HUDEP-2 (cell line): ENCODE data around the gene RPTOR.
"Not testable (repeated sequence)": the region's sequence is repeated elsewhere in the genome, so short reads cannot be mapped to it uniquely, and the experiment has no call there.

ENCODE experiments used
- DNase-seq, 76 experiments: peaks; one replicate each; lab custom pipeline; 2025; ENCODE audit not compliant: unreplicated experiment in 76 of 76; lab: John Stamatoyannopoulos, UW

Gene RPTOR

DNA sequence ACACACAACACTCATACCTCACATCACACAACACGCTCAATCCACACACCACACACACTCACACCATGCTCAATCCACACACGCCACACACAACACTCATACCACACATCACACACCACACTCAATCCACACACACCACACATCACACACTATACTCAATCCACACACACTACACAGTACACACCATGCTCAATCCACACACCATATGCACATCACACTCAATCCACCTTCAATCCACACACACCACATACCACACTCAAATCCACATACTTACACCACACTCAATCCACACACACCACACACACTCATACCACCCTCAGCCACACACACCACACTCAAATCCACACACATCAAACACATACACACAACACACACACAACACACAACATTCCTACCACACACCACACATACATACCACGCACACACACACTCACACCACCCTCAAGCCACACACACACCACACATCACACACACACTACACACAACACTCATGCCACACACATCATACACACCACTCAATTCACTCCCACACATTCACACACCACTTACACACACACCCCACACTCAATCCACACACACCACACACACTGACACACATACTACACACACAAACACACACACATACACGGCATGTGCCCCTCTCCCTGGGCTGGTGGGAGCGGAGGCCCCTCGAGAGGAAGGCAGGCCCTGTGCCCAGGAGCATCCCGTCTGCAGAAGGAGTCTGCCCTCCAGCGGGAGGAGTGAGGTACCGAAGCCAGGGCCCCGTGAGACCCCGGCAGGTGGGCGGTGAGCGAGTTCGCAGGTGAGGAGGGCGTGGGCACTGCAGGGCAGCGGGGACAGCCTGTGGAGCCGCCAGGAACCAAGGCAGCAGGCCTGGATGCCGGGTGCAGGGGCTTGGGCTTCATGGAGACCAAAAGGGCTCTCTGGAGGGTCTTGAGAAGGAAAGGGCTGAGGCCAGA is 33.1 kb upstream of the RPTOR start:
- no peak for DNase-seq

DNA sequence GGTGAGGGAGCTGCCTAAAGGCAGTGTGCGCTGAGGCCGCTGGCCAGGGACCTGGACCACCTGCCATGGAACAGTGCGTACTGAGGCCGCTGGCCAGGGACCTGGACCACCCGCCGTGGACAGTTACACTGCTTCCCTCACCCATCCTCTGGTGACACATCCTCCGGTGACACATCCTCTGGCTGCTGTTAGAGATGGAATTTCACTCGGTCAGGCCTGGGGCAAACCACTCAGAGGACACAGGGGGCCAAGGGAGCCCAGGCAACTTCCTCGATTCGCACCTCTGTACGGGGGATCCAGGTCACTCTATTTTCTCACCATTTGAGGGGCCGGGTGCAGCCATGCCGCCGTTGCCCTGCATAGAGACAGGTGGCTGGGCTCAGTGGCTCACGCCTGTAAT is 32.4 kb upstream of the RPTOR start:
- no peak for DNase-seq

DNA sequence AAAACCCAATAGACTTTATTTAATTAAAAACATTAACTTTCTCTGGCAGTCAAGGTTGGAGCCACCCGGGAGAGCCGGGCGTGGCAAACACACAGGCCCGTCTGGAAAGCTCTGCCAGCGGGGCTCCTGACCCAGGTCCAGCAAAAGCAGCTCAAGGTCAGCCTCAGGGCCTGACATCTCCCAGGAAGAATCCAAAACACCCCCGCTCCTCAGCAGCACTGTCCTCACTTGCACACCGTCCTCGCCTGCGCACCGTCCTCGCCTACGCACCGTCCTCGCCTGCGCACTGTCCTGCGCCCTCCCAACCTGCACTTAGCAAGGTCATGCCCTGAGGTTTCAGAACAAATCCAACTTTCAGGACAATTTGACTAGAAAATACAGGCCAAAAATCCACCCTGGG is 31.4 kb upstream of the RPTOR start:
- no peak for DNase-seq

DNA sequence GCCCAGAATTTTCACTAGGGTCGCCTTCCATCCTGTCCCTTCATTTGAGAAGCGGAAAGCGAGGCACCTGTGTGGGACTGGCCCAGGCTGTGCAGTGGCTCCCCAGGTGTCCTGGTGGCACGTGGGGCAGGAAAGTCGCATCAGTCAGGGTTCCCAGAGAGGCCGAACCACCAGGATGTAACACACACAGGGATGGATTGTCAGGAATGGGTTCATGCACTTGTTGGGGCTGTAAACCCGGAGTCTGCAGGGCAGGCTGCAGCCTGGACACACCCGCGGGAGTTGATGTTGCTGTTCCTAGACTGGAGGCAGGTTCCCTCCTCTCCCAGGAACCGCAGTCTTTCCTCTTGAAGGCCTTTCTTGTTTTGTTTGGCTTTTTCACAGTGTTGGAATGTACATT is 30.7 kb upstream of the RPTOR start:
- no peak for DNase-seq

DNA sequence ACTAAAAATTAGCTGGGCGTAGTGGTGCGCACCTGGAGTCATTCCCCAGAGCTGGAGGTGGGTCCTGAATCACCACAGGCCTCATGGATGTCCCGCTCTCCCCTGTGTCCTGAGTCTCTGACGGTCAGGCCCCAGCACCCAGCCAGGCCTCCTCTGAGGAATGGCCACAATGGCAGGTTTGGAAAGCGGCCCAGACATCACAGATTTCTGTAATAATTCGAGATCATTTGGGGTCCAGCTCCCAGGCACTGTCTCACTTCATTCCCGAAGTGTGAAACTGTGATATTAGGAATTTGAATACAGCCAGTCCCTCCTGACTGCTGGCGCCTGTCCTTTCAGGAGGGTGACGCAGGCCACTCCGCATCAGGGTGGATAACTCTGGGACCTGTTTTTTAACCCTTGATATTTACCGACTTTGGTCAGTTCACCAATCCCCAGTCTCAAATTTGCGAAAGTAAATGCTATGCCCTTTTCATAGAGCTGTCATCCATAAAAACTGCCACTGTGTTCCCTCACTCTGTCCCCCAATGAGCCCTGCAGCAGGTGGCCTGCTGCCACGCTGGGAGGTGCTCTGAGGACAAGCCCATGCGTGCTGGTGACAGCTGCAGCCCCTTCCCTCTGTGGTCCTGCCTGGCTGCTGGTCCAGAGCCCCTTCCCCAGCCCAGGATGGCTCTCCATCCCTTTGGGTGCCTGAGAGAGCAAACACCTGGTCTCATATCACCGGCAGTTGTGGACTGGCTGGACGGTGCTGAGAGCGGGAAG is 28.3 kb upstream of the RPTOR start:
- DNase-seq, result no peak

DNA sequence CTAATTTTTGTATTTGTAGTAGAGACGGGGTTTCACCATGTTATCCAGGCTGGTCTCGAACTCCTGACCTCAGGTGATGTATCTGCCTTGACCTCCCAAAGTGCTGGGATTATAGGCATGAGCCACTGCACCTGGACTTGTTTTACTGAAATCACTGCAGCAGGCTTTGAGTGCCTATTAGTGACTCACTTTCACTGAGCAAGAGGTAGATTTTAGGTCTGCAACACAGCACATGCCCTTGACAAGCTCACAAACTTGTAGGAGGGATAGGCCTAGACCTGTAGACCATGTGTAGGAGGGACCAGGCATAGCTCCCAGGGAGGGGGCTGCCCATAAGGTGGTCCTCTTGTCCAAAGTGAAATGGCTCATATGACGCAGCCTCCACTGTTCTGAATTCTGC is 27.0 kb upstream of the RPTOR start:
- no peak for DNase-seq

DNA sequence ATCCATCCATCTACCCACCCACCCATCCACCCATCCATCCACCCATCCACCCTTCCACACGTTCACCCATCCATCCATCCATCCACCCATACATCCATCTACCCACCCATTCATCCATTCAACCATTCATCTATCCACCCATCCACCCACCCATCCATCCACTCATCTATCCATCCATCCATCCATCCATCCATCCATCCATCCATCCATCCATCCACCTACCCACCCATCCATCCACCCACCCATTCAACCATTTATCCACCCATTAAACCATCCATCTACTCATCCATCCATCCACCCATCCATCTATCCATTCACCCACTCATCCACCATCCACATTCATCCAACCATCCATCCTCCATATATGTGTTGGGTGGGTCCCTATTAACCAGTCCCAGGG is 26.2 kb upstream of the RPTOR start:
- DNase-seq, result no peak

DNA sequence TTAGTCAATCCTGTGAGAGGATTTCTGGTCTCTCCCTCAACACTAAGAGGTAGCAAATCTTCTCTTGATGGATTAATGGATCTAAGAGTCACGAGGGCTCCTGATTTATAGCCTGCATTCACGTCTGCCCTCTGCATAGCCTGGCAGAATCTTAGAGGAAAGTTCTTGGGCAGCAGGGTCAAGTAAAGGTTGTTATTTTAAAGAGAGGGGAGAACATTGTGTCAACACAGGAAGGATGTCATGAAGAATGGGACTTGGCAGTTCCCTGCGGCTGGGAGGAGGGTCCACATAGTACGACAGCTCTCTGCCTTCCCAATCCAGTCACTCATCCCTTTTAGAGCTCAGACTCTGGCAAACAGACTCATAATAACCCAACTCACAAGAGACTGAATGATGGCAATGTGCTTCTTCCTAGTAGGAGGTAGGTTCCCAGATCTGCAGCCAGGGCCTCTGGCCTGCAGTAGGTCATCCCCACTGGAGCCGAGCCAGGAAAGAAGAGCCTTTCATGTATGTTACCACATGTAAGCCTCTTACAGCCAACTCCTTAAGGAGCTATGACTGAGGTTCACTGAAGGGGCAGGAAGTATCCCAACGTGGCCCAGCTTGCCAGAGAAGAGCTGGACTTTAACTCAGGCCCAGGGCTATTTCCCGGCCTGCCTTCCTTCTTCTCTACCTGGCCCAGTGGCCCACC is 25.4 kb upstream of the RPTOR start:
- no peak for DNase-seq

DNA sequence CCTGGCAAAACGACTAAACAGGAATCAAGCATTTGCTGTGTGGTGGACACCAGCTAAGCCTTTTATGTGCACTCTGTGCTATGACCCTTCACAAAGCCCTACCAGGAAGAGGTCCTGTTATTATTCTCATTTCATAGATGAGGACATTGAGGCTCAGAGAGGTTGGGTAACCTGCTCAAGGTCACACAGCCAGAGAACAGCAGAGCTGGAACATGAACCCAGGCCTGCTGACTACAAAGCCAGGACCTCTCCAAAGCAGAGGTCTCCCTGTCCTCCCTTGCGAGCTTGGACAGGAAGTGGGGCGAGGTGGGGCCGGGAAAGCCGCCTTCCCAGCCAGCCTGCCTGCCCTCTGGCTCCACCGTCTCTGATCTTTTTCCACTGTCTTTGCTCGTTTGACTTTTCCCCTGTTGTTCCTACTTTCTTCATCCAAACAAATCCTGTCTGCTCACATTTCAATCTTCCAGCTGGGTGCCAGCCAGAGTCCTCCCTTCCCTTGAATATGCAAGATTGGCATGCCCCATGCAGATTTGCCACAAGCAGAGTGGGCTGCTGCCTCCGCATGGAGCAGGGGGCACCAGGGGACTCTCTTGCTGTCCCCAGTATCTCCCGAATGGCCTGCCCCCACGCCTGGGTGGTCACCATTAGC is 23.7 kb upstream of the RPTOR start:
- no peak for DNase-seq

DNA sequence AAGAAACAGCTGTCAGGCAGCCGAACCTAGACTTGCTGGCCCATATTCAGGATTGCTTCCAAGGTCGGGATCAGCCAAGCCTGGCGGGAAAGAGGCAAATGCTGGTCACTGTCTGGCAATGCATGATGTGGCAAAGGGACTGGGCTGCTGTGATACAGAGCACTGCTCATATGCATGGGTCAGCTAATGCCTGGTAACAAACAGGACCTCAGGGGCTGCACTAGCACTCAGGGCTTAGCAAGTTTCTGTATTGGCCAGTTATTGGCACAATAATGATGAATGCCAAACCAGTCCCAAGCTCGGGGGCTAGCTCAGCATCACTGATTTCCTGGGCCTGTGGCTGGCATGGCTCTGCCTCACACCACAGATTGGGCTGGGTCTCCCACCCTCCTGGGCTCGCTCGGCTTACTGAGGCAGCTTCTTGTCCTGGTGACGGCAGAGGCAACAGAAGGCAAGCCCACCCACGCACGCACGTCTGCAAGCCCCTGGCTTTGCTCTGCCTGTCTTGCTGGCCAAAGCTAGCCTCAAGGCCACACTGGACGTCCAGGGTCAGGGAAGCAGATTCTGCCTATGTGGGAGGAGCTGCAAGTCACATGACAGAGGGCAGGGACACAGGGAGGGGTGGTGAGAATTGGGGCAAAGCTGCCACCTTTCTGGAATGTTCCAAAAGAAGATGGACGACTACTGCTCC is 21.4 kb upstream of the RPTOR start:
- no peak for DNase-seq

DNA sequence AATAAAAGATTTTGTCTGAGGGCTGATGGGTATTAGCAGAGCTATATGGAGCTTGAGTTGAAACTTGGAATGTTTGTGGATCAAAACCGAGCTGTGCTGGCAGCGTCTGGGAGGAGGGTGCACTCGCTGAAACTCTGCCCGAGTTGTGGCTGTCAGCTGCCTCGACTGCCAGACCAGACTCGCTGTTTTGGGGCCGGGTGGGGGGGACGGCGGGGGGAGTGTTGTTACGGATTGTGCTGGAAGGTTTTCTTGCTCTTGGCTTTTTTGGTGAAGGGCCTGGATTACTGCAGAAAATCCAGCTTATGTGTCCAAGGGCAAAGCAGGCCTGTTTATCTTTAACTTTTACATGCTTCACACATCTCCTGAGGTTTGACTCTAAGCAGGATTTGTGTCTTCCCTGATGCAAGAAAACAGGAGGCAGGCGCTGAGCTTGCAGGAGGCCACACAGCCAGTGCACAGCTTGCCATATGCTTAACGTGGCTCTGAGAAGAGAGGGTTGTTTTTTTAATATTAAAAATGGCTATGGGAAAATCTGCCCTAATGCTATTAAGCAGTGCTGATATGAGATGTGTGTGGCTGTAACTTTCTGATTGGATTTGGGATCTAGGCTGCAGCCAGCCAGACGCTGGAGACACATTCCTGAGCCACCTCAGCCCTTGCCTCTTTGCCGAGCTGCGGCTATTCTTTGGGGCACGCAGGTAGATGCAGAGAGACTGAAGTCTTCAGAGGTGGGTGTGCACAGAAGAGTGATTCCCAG is 20.5 kb upstream of the RPTOR start:
- no peak for DNase-seq

DNA sequence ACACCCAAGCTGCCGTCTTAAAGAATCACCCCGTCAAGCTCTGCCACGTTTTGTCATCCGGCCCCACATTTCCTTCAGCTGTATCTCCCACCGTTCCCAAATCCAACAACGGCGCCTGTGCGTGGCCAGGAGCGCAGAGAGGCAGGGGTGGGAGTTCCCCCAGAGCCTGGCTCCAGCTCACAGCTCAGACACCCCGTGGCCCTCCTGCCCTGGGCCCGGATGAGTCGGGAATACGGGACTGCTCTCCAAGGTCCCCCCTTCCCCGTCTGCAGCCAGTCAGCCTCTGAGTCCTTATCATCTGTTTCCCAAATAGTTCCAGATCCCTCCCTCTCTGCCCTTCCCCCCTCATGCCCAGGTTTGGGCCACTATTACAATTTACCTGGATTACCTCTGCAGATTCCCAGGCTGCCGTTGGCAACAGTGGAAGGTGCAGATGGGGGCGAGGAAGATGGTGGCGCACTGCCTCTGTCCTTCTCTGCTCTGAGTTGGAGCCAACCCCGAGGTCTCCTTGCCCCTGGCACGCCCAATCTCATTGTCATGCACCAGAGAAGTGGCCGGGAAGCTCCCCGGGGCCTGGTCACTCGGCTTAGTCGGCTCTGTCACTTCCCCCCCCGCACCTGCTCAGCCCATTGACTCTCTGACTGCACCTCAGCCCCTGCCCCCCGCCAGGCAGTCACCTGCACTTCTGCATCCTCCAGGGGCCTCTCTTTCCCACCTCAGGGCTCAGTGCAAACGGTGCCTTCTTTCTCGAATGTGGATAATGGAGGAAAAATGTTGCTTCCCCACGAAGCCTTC is 18.3 kb upstream of the RPTOR start:
- DNase-seq, result no peak

DNA sequence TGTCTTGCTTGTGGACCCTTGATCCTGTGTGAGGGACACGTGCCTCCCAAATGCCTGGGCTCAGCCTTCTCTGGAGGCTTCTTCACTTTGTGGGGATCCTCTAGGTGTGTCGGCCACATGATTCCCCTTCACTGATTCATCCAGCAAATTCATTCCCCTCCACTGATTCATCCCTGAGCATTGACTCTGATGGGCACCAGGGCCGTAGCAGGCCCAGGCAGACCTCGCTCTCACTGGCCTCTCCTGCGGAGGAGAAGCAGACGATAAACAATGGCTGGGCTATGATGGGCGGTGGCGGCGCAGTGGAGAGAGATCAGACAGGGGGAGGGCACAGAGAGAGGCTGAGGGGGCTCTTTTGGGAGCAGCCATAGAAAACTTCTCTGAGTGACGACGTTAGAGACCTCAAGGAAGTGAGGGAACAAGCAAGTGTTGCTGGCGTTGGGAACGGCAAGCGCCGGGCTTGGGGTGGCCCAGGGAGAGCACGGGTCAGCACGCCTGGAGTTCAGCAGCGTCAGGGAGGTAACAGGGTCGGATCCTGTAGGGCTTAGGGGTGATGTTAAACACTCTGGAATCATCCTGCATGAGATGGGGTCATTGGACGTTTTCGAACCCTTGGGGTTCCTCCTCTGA is 17.5 kb upstream of the RPTOR start:
- no peak for DNase-seq

DNA sequence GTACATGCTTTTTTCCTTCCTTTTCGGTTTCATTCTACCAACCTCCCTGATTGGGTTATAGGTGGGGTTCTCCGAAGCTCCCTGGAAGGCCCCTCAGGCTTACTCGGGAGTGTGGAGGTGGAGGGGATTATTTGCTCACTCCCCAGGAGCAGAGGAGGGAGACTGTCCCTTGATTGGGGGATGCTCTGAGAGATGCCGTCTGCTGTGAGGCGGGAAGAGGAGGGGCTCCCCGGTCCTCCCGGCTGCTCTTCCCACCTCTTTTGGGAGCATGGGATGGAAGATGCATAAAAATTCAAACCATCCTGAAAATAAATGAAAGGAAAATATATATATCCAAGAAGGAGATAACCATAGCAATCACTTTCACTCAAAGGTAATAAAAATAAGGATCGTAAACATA is 16.1 kb upstream of the RPTOR start:
- no peak for DNase-seq

DNA sequence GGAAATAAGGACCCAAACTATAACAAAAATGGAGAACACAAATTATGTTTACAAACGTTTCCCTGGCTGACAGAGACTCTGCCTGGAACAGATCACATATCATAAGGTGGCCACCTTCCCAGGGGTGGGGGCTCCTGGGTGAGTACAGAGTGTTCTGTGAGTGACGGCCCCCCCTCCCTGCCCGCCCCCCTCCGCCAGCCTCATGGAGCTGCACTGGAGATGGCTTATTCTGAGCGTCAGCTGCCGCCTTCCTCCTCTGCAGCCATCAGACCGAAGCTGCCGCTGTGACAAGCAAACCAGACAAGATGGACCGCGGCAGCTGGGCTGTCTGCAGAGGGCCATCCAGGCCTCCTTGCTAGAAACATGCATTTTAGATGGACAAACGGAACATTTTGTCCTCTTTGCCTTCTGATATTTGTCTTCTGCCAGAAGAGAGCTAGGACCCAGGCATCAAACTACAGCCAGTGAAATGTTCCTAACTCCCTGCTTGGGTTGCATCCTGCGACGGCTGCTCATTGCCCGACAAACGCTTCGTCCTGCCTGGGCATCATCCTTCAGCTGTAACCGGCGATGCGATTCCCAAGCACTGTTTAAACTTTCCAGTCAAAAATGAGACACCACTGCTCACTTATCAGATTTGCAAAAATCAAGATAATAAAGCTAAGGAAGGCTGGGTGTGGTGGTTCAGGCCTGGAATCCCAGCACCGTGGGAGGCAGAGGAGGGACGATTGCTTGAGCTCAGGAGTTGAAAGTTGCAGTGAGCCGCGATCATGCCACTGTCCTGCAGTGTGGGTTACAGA is 15.3 kb upstream of the RPTOR start:
- no peak for DNase-seq

DNA sequence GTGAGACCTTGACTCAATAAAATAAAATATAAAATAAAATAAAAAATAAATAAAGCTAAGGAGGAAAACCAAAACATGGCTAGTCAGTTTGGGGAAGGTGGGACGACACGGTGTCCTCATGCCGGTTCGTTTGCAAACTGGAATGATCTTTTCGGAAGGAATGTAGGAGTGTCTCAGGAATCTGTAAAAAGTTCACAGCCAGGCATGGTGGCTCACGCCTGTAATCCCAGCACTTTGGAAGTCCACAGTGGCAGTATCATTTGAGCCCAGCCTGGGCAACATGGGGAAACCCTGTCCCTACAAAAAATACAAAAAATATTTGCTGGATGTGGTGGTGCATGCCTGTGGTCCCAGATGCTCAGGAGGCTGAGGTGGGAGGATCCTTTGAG is 14.7 kb upstream of the RPTOR start:
- no peak for DNase-seq

DNA sequence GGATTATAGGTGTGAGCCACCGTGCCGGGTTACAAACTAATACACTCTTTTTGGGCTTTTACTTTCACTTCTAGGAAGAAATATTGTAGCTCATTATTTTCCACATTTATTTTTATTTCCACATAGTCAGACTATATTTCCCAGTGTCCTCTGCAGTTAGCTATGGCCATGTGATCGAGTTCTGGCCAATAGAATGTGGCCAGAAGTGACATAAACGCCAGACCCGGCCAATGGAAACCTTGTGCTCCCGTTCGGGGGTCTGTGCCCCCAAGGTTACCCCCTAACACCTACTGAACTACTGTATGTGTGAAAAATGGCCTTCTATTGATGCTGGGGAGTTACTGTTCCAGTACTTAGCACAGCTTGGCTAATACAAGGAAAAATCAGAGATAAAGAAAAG is 13.2 kb upstream of the RPTOR start:
- no peak for DNase-seq

DNA sequence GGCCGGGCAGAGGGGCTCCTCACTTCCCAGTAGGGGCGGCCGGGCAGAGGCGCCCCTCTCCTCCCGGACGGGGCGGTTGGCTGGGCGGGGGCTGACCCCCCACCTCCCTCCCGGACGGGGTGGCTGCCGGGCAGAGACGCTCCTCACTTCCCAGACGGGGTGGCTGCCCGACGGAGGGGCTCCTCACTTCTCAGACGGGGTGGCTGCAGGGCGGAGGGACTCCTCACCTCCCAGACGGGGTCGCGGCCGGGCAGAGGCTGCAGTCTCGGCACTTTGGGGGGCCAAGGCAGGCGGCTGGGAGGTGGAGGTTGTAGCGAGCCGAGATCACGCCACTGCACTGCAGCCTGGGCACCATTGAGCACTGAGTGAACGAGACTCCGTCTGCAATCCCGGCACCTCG is 7.3 kb upstream of the RPTOR start:
- DNase-seq, result not testable (repeated sequence)
